PC-9 (cell line): ENCODE measurements around the gene SPIB.

Experiments
- EZH2 ChIP-seq: fragments of 200-600 bp; sonication (generic); IDR thresholded peaks from 2 replicates; pipeline ENCODE4 v1.8.0; 2017; ENCODE audit warnings: antibody characterized with exemption, low read depth
- TF ChIP-seq, protein P1 (sequence below): fragments of 200-600 bp; sonication (generic); conservative IDR thresholded peaks from 2 replicates; pipeline ENCODE4 v1.6.1; 2017; ENCODE audit warnings: mixed run types, antibody characterized with exemption, mild to moderate bottlenecking, moderate library complexity

DNA sequence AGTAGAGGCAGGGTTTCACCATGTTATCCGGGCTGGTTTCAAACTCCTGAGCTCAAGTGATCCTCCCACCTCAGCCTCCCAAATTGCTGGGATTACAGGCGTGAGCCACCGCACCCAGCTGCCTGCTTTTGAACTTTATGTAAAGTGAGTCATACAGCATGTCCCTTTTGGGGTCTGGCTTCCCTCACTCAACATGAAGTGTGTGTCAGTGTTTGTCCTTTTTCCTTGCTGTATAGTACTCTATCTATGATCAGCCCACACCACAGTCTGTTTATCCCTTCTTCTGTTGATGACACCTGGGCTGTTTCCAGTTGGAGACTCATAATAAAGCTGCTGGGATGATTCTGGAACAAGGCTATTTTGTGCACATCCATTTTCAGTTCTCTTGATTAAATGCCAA is 2.1 kb downstream of the SPIB start:
- TF ChIP-seq, protein P1, sequence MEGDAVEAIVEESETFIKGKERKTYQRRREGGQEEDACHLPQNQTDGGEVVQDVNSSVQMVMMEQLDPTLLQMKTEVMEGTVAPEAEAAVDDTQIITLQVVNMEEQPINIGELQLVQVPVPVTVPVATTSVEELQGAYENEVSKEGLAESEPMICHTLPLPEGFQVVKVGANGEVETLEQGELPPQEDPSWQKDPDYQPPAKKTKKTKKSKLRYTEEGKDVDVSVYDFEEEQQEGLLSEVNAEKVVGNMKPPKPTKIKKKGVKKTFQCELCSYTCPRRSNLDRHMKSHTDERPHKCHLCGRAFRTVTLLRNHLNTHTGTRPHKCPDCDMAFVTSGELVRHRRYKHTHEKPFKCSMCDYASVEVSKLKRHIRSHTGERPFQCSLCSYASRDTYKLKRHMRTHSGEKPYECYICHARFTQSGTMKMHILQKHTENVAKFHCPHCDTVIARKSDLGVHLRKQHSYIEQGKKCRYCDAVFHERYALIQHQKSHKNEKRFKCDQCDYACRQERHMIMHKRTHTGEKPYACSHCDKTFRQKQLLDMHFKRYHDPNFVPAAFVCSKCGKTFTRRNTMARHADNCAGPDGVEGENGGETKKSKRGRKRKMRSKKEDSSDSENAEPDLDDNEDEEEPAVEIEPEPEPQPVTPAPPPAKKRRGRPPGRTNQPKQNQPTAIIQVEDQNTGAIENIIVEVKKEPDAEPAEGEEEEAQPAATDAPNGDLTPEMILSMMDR = no peak
- TF ChIP-seq EZH2 = no peak
